Suppressor macrophage treated with lipopolysaccharide for 1 hour (primary cell): ENCODE results near the gene DNAJC4.

Experiments used
- DNase-seq, 3 donors: peaks; one replicate each; pipeline ENCODE4 v3.0.0-alpha.2; 2020 to 2022

Gene DNAJC4

GRCh38 chr11:64261556-64262080 is 31.3 kb downstream of the DNAJC4 start:
- no peak for DNase-seq

GRCh38 chr11:64262271-64263002 is 32.1 kb downstream of the DNAJC4 start:
- DNase-seq = no peak

GRCh38 chr11:64263021-64263946 is 32.9 kb downstream of the DNAJC4 start:
- no peak for DNase-seq

- no peak for DNase-seq
Measured at GRCh38 chr11:64263947-64264317, 33.6 kb downstream of the DNAJC4 start.

GRCh38 chr11:64264371-64264852 is 34.1 kb downstream of the DNAJC4 start:
- no peak for DNase-seq

GRCh38 chr11:64265176-64266160 is 35.1 kb downstream of the DNAJC4 start:
- DNase-seq = no peak

DNA sequence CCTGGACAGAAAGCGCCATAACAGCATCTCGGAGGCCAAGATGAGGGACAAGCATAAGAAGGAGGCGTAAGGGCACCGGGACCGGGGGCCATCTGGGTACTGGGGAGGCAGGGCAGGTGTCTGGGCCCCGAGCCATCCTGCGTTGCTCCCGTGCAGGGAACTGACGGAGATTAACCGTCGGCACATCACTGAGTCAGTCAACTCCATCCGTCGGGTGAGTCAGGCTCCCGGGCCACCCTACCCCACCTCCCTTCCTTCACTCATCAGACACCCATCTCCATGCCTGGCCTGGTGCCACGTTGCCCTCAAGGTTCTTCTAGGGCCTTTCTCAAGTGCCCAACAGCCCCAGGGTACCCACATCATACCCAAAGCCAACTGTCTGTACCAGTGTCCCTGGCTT is 36.0 kb downstream of the DNAJC4 start:
- DNase-seq = no peak

- DNase-seq = no peak
Measured at GRCh38 chr11:64267207-64267945, 37.0 kb downstream of the DNAJC4 start.

DNA sequence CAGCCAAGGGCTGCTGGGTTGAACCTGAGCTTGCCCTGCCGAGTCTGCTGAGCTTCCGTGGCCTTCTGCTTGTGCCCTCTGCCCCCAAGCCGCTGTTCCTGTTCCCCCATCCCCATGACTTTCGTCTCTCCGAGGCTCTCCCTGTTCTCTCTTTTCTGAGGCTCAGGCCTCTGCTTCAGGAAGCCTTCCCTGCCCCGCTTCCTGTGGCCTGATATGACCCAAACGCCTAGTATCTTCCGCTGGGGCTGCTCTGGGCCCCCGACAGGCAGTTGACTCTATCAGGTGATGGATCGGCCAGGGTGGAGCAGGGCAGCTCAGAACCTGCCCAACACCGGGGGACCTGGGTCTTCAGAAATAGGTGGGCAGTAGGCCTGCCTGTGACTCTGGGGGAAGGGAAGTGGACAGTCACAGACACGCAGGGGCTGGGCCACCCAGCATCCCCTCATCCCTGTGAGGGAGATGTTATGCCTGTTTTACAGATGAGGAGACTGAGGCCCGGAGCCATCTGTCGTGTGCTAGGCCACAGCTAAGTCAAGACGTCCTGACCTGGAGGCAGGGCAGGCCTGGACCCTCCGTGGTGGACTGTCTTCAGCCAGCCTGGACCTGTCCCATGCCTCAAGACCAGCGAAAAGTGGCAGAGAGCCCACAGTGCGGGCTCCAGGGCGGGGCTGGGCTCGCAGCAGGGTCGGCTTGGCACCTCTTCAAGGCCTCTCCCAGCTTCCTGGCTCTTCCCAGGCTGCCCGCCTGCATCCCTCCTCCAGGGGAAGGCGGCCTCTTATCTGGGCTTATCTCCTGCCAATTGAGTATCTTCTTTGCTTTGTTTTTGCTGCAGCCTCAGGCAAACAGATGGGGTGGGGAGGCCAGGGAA is 37.9 kb downstream of the DNAJC4 start:
- DNase-seq = peak in 2 of 3 donors; percentile 42 to 47

DNA sequence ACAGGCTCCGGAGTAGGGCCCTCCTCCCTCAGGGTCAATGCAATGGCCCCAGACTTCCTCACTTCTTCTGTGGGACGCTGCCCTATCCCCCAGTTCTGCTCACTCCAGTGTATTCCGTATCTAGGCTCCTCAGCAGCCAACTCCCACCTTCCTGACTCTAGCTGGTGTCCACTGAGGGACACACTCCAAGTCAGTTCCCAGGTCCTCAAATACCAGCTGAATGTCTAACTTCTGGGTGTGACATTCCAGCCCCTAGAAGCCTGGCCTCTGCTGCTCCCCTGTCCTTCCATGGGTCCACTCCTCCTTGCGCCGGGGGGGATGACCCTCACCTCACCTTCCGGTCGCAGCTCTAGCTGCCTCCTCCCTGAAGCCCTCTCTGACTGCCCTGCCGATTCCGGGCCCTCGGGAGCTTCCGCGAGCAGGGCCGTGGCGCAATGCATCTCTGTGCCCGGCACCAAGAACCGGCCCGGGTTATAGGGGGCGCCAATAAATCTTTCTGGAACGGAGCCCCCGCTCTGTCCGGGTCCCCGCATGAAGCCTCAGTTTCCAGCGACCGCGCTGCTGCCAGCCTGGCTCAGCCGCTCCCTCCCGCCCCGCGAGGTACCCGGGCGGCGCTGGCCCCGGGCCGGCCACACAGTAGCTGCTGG is 38.7 kb downstream of the DNAJC4 start:
- DNase-seq = peak; percentile 47 to 56 (median 53)

GRCh38 chr11:64269540-64270220 is 39.3 kb downstream of the DNAJC4 start:
- peak; percentile 98 to 100 (median 99) for DNase-seq

- no peak for DNase-seq
Measured at GRCh38 chr11:64275031-64275800, 44.9 kb downstream of the DNAJC4 start.

DNA sequence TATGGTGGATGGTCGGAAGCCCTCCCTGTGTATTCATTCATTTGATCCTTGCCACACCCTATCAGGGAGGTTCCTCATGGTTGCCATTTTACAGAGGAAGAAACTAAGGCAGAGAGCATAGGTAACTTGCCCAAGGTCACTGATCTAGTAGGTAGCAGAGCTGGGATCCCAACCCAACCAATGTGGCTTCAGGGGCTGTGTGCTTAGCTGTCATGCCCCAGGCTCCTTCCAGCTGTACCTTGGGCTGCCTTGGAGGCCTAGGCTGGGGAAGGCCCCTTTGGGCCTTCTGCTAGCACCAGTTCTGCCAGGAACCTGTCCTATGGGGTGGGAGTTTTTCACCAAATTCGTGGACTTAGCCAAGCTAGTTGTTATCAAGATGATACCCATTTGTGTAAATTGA is 45.5 kb downstream of the DNAJC4 start:
- DNase-seq = no peak

DNA sequence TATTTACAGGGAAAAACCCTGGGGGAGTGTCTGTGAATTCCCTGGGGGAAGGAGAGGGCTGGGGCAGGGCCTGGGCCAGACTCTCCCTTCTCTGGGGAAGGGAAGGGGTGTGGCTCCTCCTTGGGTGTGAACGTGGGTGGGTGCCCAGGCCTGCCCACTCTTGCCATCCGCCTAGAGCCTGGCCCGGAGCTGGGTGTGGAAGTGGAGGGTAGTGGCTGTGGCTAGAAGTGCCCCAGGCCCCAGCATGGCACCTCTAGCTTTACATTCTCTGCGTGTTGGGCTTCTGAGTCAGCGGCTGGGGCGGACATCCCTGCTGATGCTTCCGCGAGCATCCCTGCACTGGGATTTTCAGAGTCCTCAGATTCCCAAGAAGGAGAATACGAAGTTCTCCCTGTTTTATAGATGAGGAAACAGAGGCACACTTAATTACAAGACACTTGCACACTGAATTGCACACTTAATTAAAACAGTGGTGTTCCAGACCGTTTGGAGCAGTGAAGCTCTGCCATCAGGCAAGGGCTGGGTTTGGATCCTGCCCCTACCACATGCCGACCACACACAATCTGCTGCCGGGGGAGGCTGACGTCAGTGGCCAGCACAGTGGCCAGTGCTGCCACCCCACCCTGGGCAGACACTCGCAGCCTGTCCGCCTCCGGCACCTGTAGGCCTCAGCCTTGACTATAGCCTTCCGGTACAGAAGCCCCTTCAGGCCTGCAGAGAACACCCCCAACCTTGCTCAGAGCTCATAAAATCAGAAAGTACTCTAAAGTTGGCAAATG is 46.5 kb downstream of the DNAJC4 start:
- peak in 2 of 3 donors; percentile 39 to 73 for DNase-seq

- no peak for DNase-seq
Measured at GRCh38 chr11:64278576-64279190, 48.3 kb downstream of the DNAJC4 start.

DNA sequence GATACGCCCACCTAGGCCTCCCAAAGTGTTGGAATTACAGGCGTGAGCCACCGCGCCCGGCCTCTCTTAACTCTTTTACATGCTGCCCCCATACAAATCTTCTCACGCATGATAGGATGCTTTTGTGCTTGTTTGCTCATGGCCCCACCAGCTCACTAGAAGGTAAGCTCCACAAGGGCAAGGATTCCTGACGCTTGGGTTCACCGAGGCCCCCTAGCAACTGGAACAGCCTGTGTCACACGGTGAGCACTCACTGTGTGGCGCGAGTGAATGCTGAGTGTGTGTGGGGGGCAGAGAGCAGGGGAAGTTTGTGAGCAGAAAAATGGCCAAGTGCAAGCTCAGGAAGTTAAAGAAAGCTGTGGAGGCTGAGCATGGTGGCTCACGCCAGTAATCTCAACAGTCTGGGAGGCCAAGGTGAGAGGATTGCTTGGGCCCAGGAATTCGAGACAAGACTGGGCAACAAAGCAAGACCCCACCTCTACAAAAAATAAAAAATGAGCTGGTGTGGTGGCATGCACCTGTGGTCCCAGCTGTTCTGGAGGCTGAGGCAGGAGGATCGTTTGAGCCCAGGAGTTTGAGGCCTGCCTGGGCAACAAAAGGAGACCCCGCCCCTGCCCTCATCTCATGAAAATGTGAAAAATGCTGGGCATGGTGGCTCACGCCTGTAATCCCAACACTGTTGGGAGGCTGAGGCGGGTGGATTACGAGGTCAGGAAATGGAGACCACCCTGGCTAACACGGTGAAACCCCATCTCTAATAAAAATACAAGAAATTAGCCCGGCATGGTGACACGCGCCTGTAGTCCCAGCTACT is 51.8 kb downstream of the DNAJC4 start:
- no peak for DNase-seq
